Liver (tissue), 9 donors: ENCODE data around the gene KATNB1. TPM values are rescaled to one million over a fixed set of nuclear protein-coding genes. Genes with fewer than 3 reads are reported as not detected.

ENCODE experiments used
- DNase-seq: peaks from one replicate; pipeline ENCODE4 v3.0.0-alpha.2; 2017; ENCODE audit warnings: low spot score
- H3K27ac ChIP-seq, 2 donors: one replicate each; pipeline ENCODE4 v1.7.0; 2013; ENCODE audit warnings: inconsistent platforms in 2 of 2, low read length in 2 of 2, control low read depth in 1 of 2, low read depth in 1 of 2, mild to moderate bottlenecking in 1 of 2
- H3K27me3 ChIP-seq, 4 donors: one replicate each; pipeline versions ENCODE4 v1.6.1 to v1.7.0; 2013; ENCODE audit warnings: low read length in 3 of 4, inconsistent platforms in 1 of 4, mild to moderate bottlenecking in 1 of 4, moderate library complexity in 1 of 4; ENCODE audit not compliant: control insufficient read depth in 4 of 4, insufficient read depth in 4 of 4
- H3K36me3 ChIP-seq, 4 donors: one replicate each; pipeline versions ENCODE4 v1.6.1 to v1.7.0; 2013; ENCODE audit warnings: low read length in 3 of 4, mild to moderate bottlenecking in 3 of 4, low read depth in 1 of 4, moderate library complexity in 1 of 4; ENCODE audit not compliant: control insufficient read depth in 4 of 4, insufficient read depth in 3 of 4
- H3K4me1 ChIP-seq, 4 donors: one replicate each; pipeline versions ENCODE4 v1.6.1 to v1.7.0; 2013; ENCODE audit warnings: low read length in 3 of 4, mild to moderate bottlenecking in 3 of 4, moderate library complexity in 1 of 4; ENCODE audit not compliant: control insufficient read depth in 4 of 4, insufficient read depth in 4 of 4
- H3K4me3 ChIP-seq, 3 donors: one replicate each; pipeline versions ENCODE4 v1.6.1 to v1.7.0; 2013; ENCODE audit warnings: low read length in 3 of 3, control low read depth in 1 of 3, low read depth in 1 of 3, mild to moderate bottlenecking in 1 of 3
- H3K9ac ChIP-seq, 2 donors: one replicate each; pipeline ENCODE4 v1.7.0; 2013; ENCODE audit warnings: low read length in 2 of 2, mild to moderate bottlenecking in 2 of 2, moderate library complexity in 2 of 2, control low read depth in 1 of 2, low read depth in 1 of 2
- H3K9me3 ChIP-seq, 4 donors: one replicate each; pipeline versions ENCODE4 v1.6.1 to v1.7.0; 2013; ENCODE audit warnings: low read length in 3 of 4; ENCODE audit not compliant: control insufficient read depth in 4 of 4
- ATF3 ChIP-seq: IDR thresholded peaks from 2 replicates; pipeline ENCODE4 v1.6.1; 2016; ENCODE audit warnings: antibody characterized with exemption
- CTCF ChIP-seq: fragments of 150-350 bp; IDR thresholded peaks from 2 replicates; pipeline ENCODE4 v1.5.1; 2017; ENCODE audit warnings: improper control_type of control experiment, low read depth, low read length; ENCODE audit not compliant: missing input control
- EGR1 ChIP-seq, 2 donors: IDR thresholded peaks; 2 replicates each; pipeline ENCODE4 v1.6.1; 2016 to 2018; ENCODE audit warnings: antibody characterized with exemption in 2 of 2, low read depth in 2 of 2
- FOXA1 ChIP-seq: IDR thresholded peaks from 2 replicates; pipeline ENCODE4 v1.6.1; 2016; ENCODE audit warnings: antibody characterized with exemption
- FOXA2 ChIP-seq: IDR thresholded peaks from 2 replicates; pipeline ENCODE4 v1.6.1; 2016; ENCODE audit warnings: antibody characterized with exemption
- GABPA ChIP-seq, 2 donors: IDR thresholded peaks in 1 of 2; conservative IDR thresholded peaks in 1 of 2; 2 replicates each; pipeline ENCODE4 v1.6.1; 2016; ENCODE audit warnings: antibody characterized with exemption in 2 of 2, mild to moderate bottlenecking in 1 of 2, moderate library complexity in 1 of 2
- HNF4G ChIP-seq: IDR thresholded peaks from 2 replicates; pipeline ENCODE4 v1.6.1; 2016; ENCODE audit warnings: antibody characterized with exemption
- JUND ChIP-seq, 2 donors: IDR thresholded peaks; 2 replicates each; pipeline ENCODE4 v1.6.1; 2016; ENCODE audit warnings: antibody characterized with exemption in 2 of 2
- NR2F2 ChIP-seq: IDR thresholded peaks from 2 replicates; pipeline ENCODE4 v1.6.1; 2016; ENCODE audit warnings: antibody characterized with exemption
- RAD21 ChIP-seq, 2 donors: IDR thresholded peaks; 2 replicates each; pipeline ENCODE4 v1.6.1; 2016; ENCODE audit warnings: antibody characterized with exemption in 2 of 2, mild to moderate bottlenecking in 2 of 2
- REST ChIP-seq: IDR thresholded peaks from 2 replicates; pipeline ENCODE4 v1.6.1; 2016; ENCODE audit warnings: antibody characterized with exemption, mild to moderate bottlenecking
- RXRA ChIP-seq, 2 donors: IDR thresholded peaks; 2 replicates each; pipeline ENCODE4 v1.6.1; 2017 to 2018; ENCODE audit warnings: antibody characterized with exemption in 2 of 2, mild to moderate bottlenecking in 1 of 2
- YY1 ChIP-seq: IDR thresholded peaks from 2 replicates; pipeline ENCODE4 v1.6.1; 2016; ENCODE audit warnings: antibody characterized with exemption, mild to moderate bottlenecking
- WGBS: extraction: QIAGEN DNeasy Blood & Tissue Kit; methylation state at CpG from one replicate; pipeline ENCODE4 v1.1.7; 2013; 5-methylcytosine and 5-hydroxymethylcytosine counted together
- polyA plus RNA-seq, 2 donors: library from polyadenylated mRNA; stranded (reverse) in 1 of 2; unstranded in 1 of 2; fragments of 200-250 nt in 1 of 2; fragments of >200 nt in 1 of 2; fragmentation: Nextera tagmentation in 1 of 2; extraction: Ambion mirVana in 1 of 2; gene quantifications; one replicate each; pipeline versions ENCODE4 v1.2.1 to v1.2.3, GENCODE V29; 2013 to 2015
- total RNA-seq, 2 donors: library from RNA; depleted of rRNA; stranded (reverse); fragments of >200 nt; gene quantifications; one replicate each; pipeline ENCODE4 v1.2.3, GENCODE V29; 2014
- donor health status: healthy.
- donor health status: healthy.
- donor health status: healthy.
- donor health status: healthy.
- donor health status: healthy.

The KATNB1 gene
- total and polyA plus RNA-seq, 4 donors, result 4.5 to 16.4 (median 7.5) TPM

- H3K4me3 ChIP-seq, result peak overlapping the region; percentile 8 to 56 (median 11)
- no peaks in the 10 kb centered on the region for H3K27me3 ChIP-seq
- H3K9ac ChIP-seq, result peak overlapping the region in 1 of 2 donors; percentile 53
- no peaks in the 10 kb centered on the region for H3K9me3 ChIP-seq
- no peaks in the 10 kb centered on the region for H3K36me3 ChIP-seq
- WGBS, result 61% methylated on average over 5 of the region's 5 CpGs
- H3K4me1 ChIP-seq, result peaks cover 26 to 78% (median 60%) of the 10 kb centered on the region in 4 donors
- H3K27ac ChIP-seq, result peak overlapping the region; percentile 72
- DNase-seq, result no peak
- peak; percentile 3 for TF ChIP-seq REST
- TF ChIP-seq RAD21 (IDR thresholded peaks at IDR 0.05), result no peak
Observed at GRCh38 chr16:57801098-57801808, 65.7 kb downstream of the KATNB1 start.

- peaks cover 26 to 72% (median 58%) of the 10 kb centered on the region in 4 donors for H3K4me1 ChIP-seq
- no peak for DNase-seq
- no peaks in the 10 kb centered on the region for H3K9me3 ChIP-seq
- TF ChIP-seq EGR1 (IDR thresholded peaks at IDR 0.05; ENCODE audit: low read depth in 2 of 2) (no peak), REST (no peak), ATF3 (no peak), YY1 (no peak), JUND (IDR thresholded peaks at IDR 0.05) (no peak), FOXA2 (no peak), FOXA1 (no peak), NR2F2 (no peak), RXRA (IDR thresholded peaks at IDR 0.05) (no peak), HNF4G (no peak), RAD21 (IDR thresholded peaks at IDR 0.05) (no peak), CTCF (no peak), GABPA (IDR thresholded peaks at IDR 0.05 in 1 of 2, conservative IDR thresholded peaks at IDR 0.05 in 1 of 2) (no peak)
- peak overlapping the region in 2 of 3 donors; percentile 15 to 56 for H3K4me3 ChIP-seq
- H3K27me3 ChIP-seq, result no peaks in the 10 kb centered on the region
- H3K9ac ChIP-seq, result peak overlapping the region in 1 of 2 donors; percentile 53
- no peaks in the 10 kb centered on the region for H3K36me3 ChIP-seq
- 12% methylated on average over 45 of the region's 45 CpGs for WGBS
- peak overlapping the region; percentile 72 for H3K27ac ChIP-seq
Observed at GRCh38 chr16:57801809-57802340, 66.3 kb downstream of the KATNB1 start.
